Stimulated activated CD4-positive, alpha-beta T cell treated with anti-CD3 and anti-CD28 coated beads, Interleukin-1b, Interleukin-23, amount 100 ng/mL, for 48 hours (primary cell): ENCODE data around the gene TAT.
A peak's percentile ranks its signal among the peaks of the same experiment; 100 is the strongest.
"Not testable (repeated sequence)": the region's sequence is repeated elsewhere in the genome, so short reads cannot be mapped to it uniquely, and the experiment has no call there.

Experiments
- DNase-seq: peaks from one replicate; pipeline ENCODE4 v3.0.0-alpha.2; 2020

TAT gene

GRCh38 chr16:71584543-71585317 lies 7.8 kb upstream of the TAT start:
- DNase-seq, result no peak

GRCh38 chr16:71582553-71582848 lies 5.6 kb upstream of the TAT start:
- DNase-seq, result not testable (repeated sequence)

- DNase-seq, result no peak
Observed at GRCh38 chr16:71574702-71575101, 2.2 kb downstream of the TAT start.

GRCh38 chr16:71573387-71574094 lies 3.4 kb downstream of the TAT start:
- no peak for DNase-seq

GRCh38 chr16:71572497-71573116 lies 4.3 kb downstream of the TAT start:
- DNase-seq, result no peak

- DNase-seq, result no peak
Observed at GRCh38 chr16:71570144-71570543, 6.7 kb downstream of the TAT start.

- DNase-seq, result no peak
Observed at GRCh38 chr16:71569621-71570020, 7.3 kb downstream of the TAT start.

- no peak for DNase-seq
Observed at GRCh38 chr16:71568551-71568950, 8.3 kb downstream of the TAT start.

- DNase-seq, result no peak
Observed at GRCh38 chr16:71567931-71568330, 9.0 kb downstream of the TAT start.

- no peak for DNase-seq
Observed at GRCh38 chr16:71565812-71566700, 10.8 kb downstream of the TAT start.

- no peak for DNase-seq
Observed at GRCh38 chr16:71564335-71564967, 12.4 kb downstream of the TAT start.

GRCh38 chr16:71562552-71562951 lies 14.3 kb downstream of the TAT start:
- no peak for DNase-seq

- DNase-seq, result not testable (repeated sequence)
Observed at GRCh38 chr16:71561886-71562285, 15.0 kb downstream of the TAT start.

GRCh38 chr16:71559855-71560254 lies 17.0 kb downstream of the TAT start:
- DNase-seq, result no peak

GRCh38 chr16:71557954-71558582 lies 18.8 kb downstream of the TAT start:
- DNase-seq, result no peak

- DNase-seq, result no peak
Observed at GRCh38 chr16:71557299-71557698, 19.6 kb downstream of the TAT start.

GRCh38 chr16:71555230-71555891 lies 21.5 kb downstream of the TAT start:
- no peak for DNase-seq

GRCh38 chr16:71552698-71553503 lies 24.0 kb downstream of the TAT start:
- DNase-seq, result no peak

GRCh38 chr16:71547168-71547567 lies 29.7 kb downstream of the TAT start:
- no peak for DNase-seq

GRCh38 chr16:71542377-71542776 lies 34.5 kb downstream of the TAT start:
- peak; percentile 70 for DNase-seq

GRCh38 chr16:71537643-71538042 lies 39.2 kb downstream of the TAT start:
- DNase-seq, result peak; percentile 21
